HEK293 (cell line): ENCODE measurements around the gene B4GALT6.

Experiments
- CTCF ChIA-PET: fragments of 350-600 bp; formaldehyde crosslinking; extraction: SDS; loops from one replicate; lab custom pipeline; 2021; ENCODE audit warnings: antibody characterized with exemption; lab: Yijun Ruan, JAX
- POLR2A ChIA-PET: fragments of 300-600 bp; formaldehyde crosslinking; extraction: SDS; loops from one replicate; lab custom pipeline; 2020; ENCODE audit warnings: antibody characterized with exemption, inconsistent platforms; lab: Yijun Ruan, JAX
- H3K27ac ChIP-seq: fragments of 200-500 bp; sonication (Bioruptor generic); 2 replicates; pipeline ENCODE4 v1.5.1; 2014; ENCODE audit warnings: low read depth, low read length, control low read depth, inconsistent platforms; ENCODE audit errors: extremely low read depth
- H3K36me3 ChIP-seq, 2 experiments: fragments of 200-500 bp in 1 of 2; sonication (Bioruptor generic) in 1 of 2; 1 replicate in 1 of 2; 2 replicates in 1 of 2; pipeline ENCODE4 v1.5.1; 2014 to 2017; ENCODE audit warnings: inconsistent platforms in 2 of 2, low read length in 2 of 2; ENCODE audit not compliant: control insufficient read depth in 2 of 2, insufficient read depth in 1 of 2
- H3K4me1 ChIP-seq: fragments of 200-500 bp; sonication (Bioruptor generic); 2 replicates; pipeline ENCODE4 v1.5.1; 2014; ENCODE audit warnings: mild to moderate bottlenecking, low read length, inconsistent platforms; ENCODE audit not compliant: control insufficient read depth, insufficient read depth
- H3K4me3 ChIP-seq: 2 replicates; pipeline ENCODE4 v1.5.1; 2011; ENCODE audit warnings: low read depth, mild to moderate bottlenecking, control low read depth, low read length, moderate library complexity
- H3K9me3 ChIP-seq: fragments of 200-500 bp; sonication (Bioruptor generic); 2 replicates; pipeline ENCODE4 v1.5.1; 2014; ENCODE audit warnings: low read depth, low read length, inconsistent platforms; ENCODE audit not compliant: control insufficient read depth, insufficient read depth
- HIC1 ChIP-seq: fragments of 450-650 bp; formaldehyde crosslinking; IDR thresholded peaks from 2 replicates; pipeline ENCODE4 v1.5.1; 2016; ENCODE audit warnings: missing biosample characterization, missing genetic modification characterization
- MZF1 ChIP-seq: fragments of 450-650 bp; formaldehyde crosslinking; IDR thresholded peaks from 2 replicates; pipeline ENCODE4 v1.5.1; 2017; ENCODE audit warnings: missing biosample characterization, missing genetic modification characterization, borderline replicate concordance
- PRDM2 ChIP-seq: fragments of 450-650 bp; formaldehyde crosslinking; IDR thresholded peaks from 2 replicates; pipeline ENCODE4 v1.5.1; 2016; ENCODE audit warnings: missing biosample characterization, missing genetic modification characterization, borderline replicate concordance
- SCRT1 ChIP-seq: fragments of 450-650 bp; formaldehyde crosslinking; IDR thresholded peaks from 2 replicates; pipeline ENCODE4 v1.5.1; 2016; ENCODE audit warnings: missing biosample characterization, missing genetic modification characterization, borderline replicate concordance
- SETDB1 ChIP-seq: IDR thresholded peaks from one replicate; pipeline ENCODE4 v1.6.1; 2017; ENCODE audit warnings: mild to moderate bottlenecking, low read length, moderate library complexity, mixed read lengths; ENCODE audit not compliant: insufficient read length
- SP7 ChIP-seq: fragments of 450-650 bp; formaldehyde crosslinking; IDR thresholded peaks from 2 replicates; pipeline ENCODE4 v1.5.1; 2016; ENCODE audit warnings: missing biosample characterization, missing genetic modification characterization
- TCF7L2 ChIP-seq: IDR thresholded peaks from 2 replicates; pipeline ENCODE4 v1.6.1; 2011; ENCODE audit warnings: low read depth, mild to moderate bottlenecking, inconsistent platforms, low read length, moderate library complexity, borderline replicate concordance
- TRIM28 ChIP-seq: IDR thresholded peaks from 2 replicates; pipeline ENCODE4 v1.6.1; 2011; ENCODE audit warnings: low read length, control low read depth, borderline replicate concordance
- ZBTB48 ChIP-seq: fragments of 450-650 bp; formaldehyde crosslinking; IDR thresholded peaks from 2 replicates; pipeline ENCODE4 v1.5.1; 2016; ENCODE audit warnings: missing biosample characterization, missing genetic modification characterization
- ZFP3 ChIP-seq: fragments of 450-650 bp; formaldehyde crosslinking; IDR thresholded peaks from 2 replicates; pipeline ENCODE4 v1.5.1; 2016; ENCODE audit warnings: low read depth, missing biosample characterization, missing genetic modification characterization
- ZNF2 ChIP-seq: fragments of 450-650 bp; formaldehyde crosslinking; IDR thresholded peaks from 2 replicates; pipeline ENCODE4 v1.5.1; 2016; ENCODE audit warnings: missing biosample characterization, missing genetic modification characterization
- ZNF223 ChIP-seq: fragments of 450-650 bp; formaldehyde crosslinking; IDR thresholded peaks from 2 replicates; pipeline ENCODE4 v1.5.1; 2016; ENCODE audit warnings: missing biosample characterization, missing genetic modification characterization
- ZNF302 ChIP-seq: fragments of 450-650 bp; formaldehyde crosslinking; IDR thresholded peaks from 2 replicates; pipeline ENCODE4 v1.5.1; 2016; ENCODE audit warnings: missing biosample characterization, missing genetic modification characterization, low read depth
- ZNF423 ChIP-seq: fragments of 450-650 bp; formaldehyde crosslinking; IDR thresholded peaks from 2 replicates; pipeline ENCODE4 v1.5.1; 2016; ENCODE audit warnings: missing biosample characterization, missing genetic modification characterization
- ZNF501 ChIP-seq: fragments of 450-650 bp; formaldehyde crosslinking; IDR thresholded peaks from 2 replicates; pipeline ENCODE4 v1.5.1; 2016; ENCODE audit warnings: missing biosample characterization, missing genetic modification characterization
- ZNF514 ChIP-seq: fragments of 450-650 bp; formaldehyde crosslinking; IDR thresholded peaks from 2 replicates; pipeline ENCODE4 v1.5.1; 2016; ENCODE audit warnings: missing biosample characterization, missing genetic modification characterization
- ZNF530 ChIP-seq: fragments of 450-650 bp; formaldehyde crosslinking; IDR thresholded peaks from 2 replicates; pipeline ENCODE4 v1.5.1; 2016; ENCODE audit warnings: low read depth, missing biosample characterization, missing genetic modification characterization
- ZNF558 ChIP-seq: fragments of 450-650 bp; formaldehyde crosslinking; IDR thresholded peaks from 2 replicates; pipeline ENCODE4 v1.5.1; 2016; ENCODE audit warnings: missing biosample characterization, missing genetic modification characterization
- ZNF561 ChIP-seq: fragments of 450-650 bp; IDR thresholded peaks from 2 replicates; pipeline ENCODE4 v1.5.1; 2018; ENCODE audit warnings: missing biosample characterization, missing genetic modification characterization, borderline replicate concordance
- ZNF571 ChIP-seq: fragments of 450-650 bp; formaldehyde crosslinking; IDR thresholded peaks from 2 replicates; pipeline ENCODE4 v1.5.0; 2017; ENCODE audit warnings: missing biosample characterization, missing genetic modification characterization
- ZNF626 ChIP-seq: fragments of 450-650 bp; sonication (Bioruptor Pico); formaldehyde crosslinking; IDR thresholded peaks from 2 replicates; pipeline ENCODE4 v1.5.1; 2018; ENCODE audit warnings: missing biosample characterization, missing genetic modification characterization, inconsistent platforms
- ZNF664 ChIP-seq: fragments of 450-650 bp; formaldehyde crosslinking; IDR thresholded peaks from 2 replicates; pipeline ENCODE4 v1.5.1; 2016; ENCODE audit warnings: missing biosample characterization, missing genetic modification characterization
- ZNF701 ChIP-seq: fragments of 450-650 bp; formaldehyde crosslinking; IDR thresholded peaks from 2 replicates; pipeline ENCODE4 v1.5.1; 2016; ENCODE audit warnings: missing biosample characterization, missing genetic modification characterization
- ZNF837 ChIP-seq: fragments of 450-650 bp; formaldehyde crosslinking; IDR thresholded peaks from 2 replicates; pipeline ENCODE4 v1.5.1; 2016; ENCODE audit warnings: missing biosample characterization, missing genetic modification characterization
- ZSCAN16 ChIP-seq: fragments of 450-650 bp; formaldehyde crosslinking; IDR thresholded peaks from 2 replicates; pipeline ENCODE4 v1.5.1; 2016; ENCODE audit warnings: missing biosample characterization, missing genetic modification characterization

The B4GALT6 gene

GRCh38 chr18:31694297-31694696 is 9.9 kb upstream of the B4GALT6 start (continued):
- TF ChIP-seq PRDM2 (tag by site-specific recombination) (no peak), ZFP3 (tag by site-specific recombination) (no peak), ZNF223 (tag by site-specific recombination) (no peak), SCRT1 (tag by site-specific recombination) (no peak), TRIM28 (no peak), HIC1 (tag by site-specific recombination) (no peak), MZF1 (no peak)

GRCh38 chr18:31688606-31689005 is 4.2 kb upstream of the B4GALT6 start:
- ChIA-PET POLR2A (no interaction called here), CTCF (interaction anchor here (0.6 to 0.9 kb wide), 3 partner anchors 20 to 221 kb away, joined by 3 read pairs; no protein-coding TSS in a partner anchor)
- no peak for TF ChIP-seq SP7 (tag by site-specific recombination)
- TF ChIP-seq ZNF561 (tag by site-specific recombination), result no peak
- TF ChIP-seq ZSCAN16 (tag by site-specific recombination), result no peak
- TF ChIP-seq ZNF837, result no peak
- TF ChIP-seq ZNF2 (tag by site-specific recombination), result no peak
- no peak for TF ChIP-seq ZNF423
- no peak for TF ChIP-seq TCF7L2
- no peak for TF ChIP-seq SCRT1 (tag by site-specific recombination)
- TF ChIP-seq ZNF530 (tag by site-specific recombination), result no peak
- no peak for TF ChIP-seq ZNF701 (tag by site-specific recombination)
- TF ChIP-seq ZBTB48 (tag by site-specific recombination), result no peak
- TF ChIP-seq ZNF501 (tag by site-specific recombination), result no peak
- TF ChIP-seq ZNF514, result no peak
- TF ChIP-seq ZNF302 (tag by site-specific recombination), result no peak
- TF ChIP-seq SETDB1, result no peak
- TF ChIP-seq ZNF558, result no peak
- no peak for TF ChIP-seq ZNF571
- no peak for TF ChIP-seq ZNF664
- no peak for TF ChIP-seq ZNF626 (tag by site-specific recombination)
- no peak overlapping the region for H3K4me3 ChIP-seq
- H3K4me1 ChIP-seq, result no peaks in the 10 kb centered on the region
- H3K36me3 ChIP-seq, result no peaks in the 10 kb centered on the region
- no peak overlapping the region for H3K27ac ChIP-seq
- no peaks in the 10 kb centered on the region for H3K9me3 ChIP-seq
